Fibroblast of mammary gland (primary cell): Measurements from ENCODE around the gene CRHR1.
"Not testable (repeated sequence)": the region's sequence is repeated elsewhere in the genome, so short reads cannot be mapped to it uniquely, and the experiment has no call there.

Experiments
- DNase-seq: peaks from one replicate; pipeline ENCODE4 v3.0.0-alpha.2; 2010; ENCODE audit warnings: low read depth
- H3K4me3 ChIP-seq: 2 replicates; pipeline ENCODE4 v1.5.1; 2011; ENCODE audit warnings: low read depth, mild to moderate bottlenecking, low read length, moderate library complexity; ENCODE audit not compliant: control insufficient read depth
- CTCF ChIP-seq: conservative IDR thresholded peaks from 2 replicates; pipeline ENCODE4 v1.5.1; 2011; ENCODE audit warnings: low read depth, low read length, inconsistent platforms; ENCODE audit not compliant: control insufficient read depth, insufficient read depth

The CRHR1 gene

GRCh38 chr17:45851873-45852272 lies 67.8 kb downstream of the CRHR1 start:
- no peak for DNase-seq
- H3K4me3 ChIP-seq: no peak overlapping the region
- TF ChIP-seq CTCF: no peak

GRCh38 chr17:45852535-45853297 lies 68.6 kb downstream of the CRHR1 start:
- peak; percentile 56 for DNase-seq
- TF ChIP-seq CTCF: peak; percentile 93
- no peak overlapping the region for H3K4me3 ChIP-seq

GRCh38 chr17:45854209-45854608 lies 70.1 kb downstream of the CRHR1 start:
- no peak overlapping the region for H3K4me3 ChIP-seq
- TF ChIP-seq CTCF: no peak
- DNase-seq: no peak

- TF ChIP-seq CTCF: no peak
- DNase-seq: no peak
- H3K4me3 ChIP-seq: no peak overlapping the region
Measured at GRCh38 chr17:45855691-45856336, 71.7 kb downstream of the CRHR1 start.

GRCh38 chr17:45857977-45858708 lies 74.0 kb downstream of the CRHR1 start:
- DNase-seq: no peak
- no peak for TF ChIP-seq CTCF
- no peak overlapping the region for H3K4me3 ChIP-seq

GRCh38 chr17:45861165-45861564 lies 77.0 kb downstream of the CRHR1 start:
- H3K4me3 ChIP-seq: no peak overlapping the region
- TF ChIP-seq CTCF: no peak
- no peak for DNase-seq

GRCh38 chr17:45862127-45862526 lies 78.0 kb downstream of the CRHR1 start:
- not testable (repeated sequence) for H3K4me3 ChIP-seq, DNase-seq
